Nephron progenitor cell (in vitro differentiated cells): ENCODE data around the gene FAM76A.

Experiments
- DNase-seq: peaks from one replicate; pipeline ENCODE4 v3.0.0; 2021
- H3K27ac Mint-ChIP-seq: 2 replicates; pipeline ENCODE4 v1.8.0; 2021; ENCODE audit warnings: mild to moderate bottlenecking, moderate library complexity, mixed read lengths
- H3K27me3 Mint-ChIP-seq: 2 replicates; pipeline ENCODE4 v1.8.0; 2021; ENCODE audit warnings: mild to moderate bottlenecking, low read depth, mixed read lengths; ENCODE audit not compliant: poor library complexity
- H3K36me3 Mint-ChIP-seq: 2 replicates; pipeline ENCODE4 v1.8.0; 2021; ENCODE audit warnings: low read depth, mixed read lengths
- H3K4me1 Mint-ChIP-seq: 2 replicates; pipeline ENCODE4 v1.8.0; 2021; ENCODE audit warnings: mixed read lengths
- H3K4me3 Mint-ChIP-seq: 2 replicates; pipeline ENCODE4 v1.8.0; 2021; ENCODE audit warnings: mild to moderate bottlenecking, moderate library complexity, mixed read lengths
- H3K9me3 Mint-ChIP-seq: 2 replicates; pipeline ENCODE4 v1.8.0; 2021; ENCODE audit warnings: mild to moderate bottlenecking, moderate library complexity, mixed read lengths
- TF ChIP-seq, protein P1 (sequence below): fragments of 200-600 bp; sonication (generic); IDR thresholded peaks from 2 replicates; pipeline ENCODE4 v1.5.0; 2021; ENCODE audit warnings: antibody characterized with exemption

Gene FAM76A

DNA sequence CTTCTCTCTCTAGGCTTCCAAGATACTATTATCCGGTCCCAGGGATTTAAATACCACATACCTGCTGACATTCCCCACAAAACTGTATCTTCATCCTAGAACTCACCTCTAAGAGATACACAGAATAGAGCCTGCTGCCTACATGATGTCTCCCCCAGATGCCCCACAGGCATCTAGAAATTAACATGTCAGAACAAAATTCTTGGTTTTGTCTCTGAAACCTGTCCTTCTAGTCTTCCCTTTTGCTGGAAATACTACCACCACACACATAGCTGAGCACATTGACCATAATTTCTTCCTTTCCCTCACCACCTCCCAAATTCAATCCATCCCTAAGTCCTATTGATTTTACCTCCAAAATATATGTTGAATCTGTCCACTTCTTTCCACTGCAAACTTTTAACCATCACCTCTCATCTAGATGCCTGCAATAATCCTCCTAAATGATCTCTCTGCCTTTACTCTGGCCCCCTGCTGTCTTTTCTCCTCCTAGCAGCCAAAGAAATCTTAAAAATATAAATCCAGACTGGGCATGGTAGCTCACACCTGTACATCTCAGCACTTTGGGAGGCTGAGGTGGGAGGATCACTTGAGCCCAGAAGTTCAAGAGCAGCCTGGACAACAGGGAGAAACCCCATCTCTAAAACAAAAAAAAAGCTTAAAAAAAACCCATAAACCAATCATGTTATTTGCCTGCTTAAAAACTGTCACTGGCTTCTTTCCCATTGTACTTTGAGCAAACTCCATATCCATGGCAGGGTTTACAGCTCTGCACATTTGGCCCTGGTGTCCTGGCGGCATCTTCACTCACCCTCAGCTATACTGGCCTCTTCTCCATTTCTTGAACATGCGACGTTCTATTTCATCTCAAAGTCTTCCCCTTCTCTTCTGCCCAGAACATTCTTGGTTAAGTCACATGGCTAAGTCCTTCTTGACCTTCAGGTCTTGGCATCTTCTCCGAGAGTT lies 6.2 kb upstream of the FAM76A start:
- Mint-ChIP-seq H3K27me3 (peaks cover 25% of the 10 kb centered on the region), H3K27ac (no peak overlapping the region), H3K9me3 (peaks cover 16% of the 10 kb centered on the region), H3K4me1 (peaks cover 8% of the 10 kb centered on the region), H3K4me3 (no peak overlapping the region), H3K36me3 (peaks cover 6% of the 10 kb centered on the region)
- no peak for DNase-seq
- TF ChIP-seq, protein P1, sequence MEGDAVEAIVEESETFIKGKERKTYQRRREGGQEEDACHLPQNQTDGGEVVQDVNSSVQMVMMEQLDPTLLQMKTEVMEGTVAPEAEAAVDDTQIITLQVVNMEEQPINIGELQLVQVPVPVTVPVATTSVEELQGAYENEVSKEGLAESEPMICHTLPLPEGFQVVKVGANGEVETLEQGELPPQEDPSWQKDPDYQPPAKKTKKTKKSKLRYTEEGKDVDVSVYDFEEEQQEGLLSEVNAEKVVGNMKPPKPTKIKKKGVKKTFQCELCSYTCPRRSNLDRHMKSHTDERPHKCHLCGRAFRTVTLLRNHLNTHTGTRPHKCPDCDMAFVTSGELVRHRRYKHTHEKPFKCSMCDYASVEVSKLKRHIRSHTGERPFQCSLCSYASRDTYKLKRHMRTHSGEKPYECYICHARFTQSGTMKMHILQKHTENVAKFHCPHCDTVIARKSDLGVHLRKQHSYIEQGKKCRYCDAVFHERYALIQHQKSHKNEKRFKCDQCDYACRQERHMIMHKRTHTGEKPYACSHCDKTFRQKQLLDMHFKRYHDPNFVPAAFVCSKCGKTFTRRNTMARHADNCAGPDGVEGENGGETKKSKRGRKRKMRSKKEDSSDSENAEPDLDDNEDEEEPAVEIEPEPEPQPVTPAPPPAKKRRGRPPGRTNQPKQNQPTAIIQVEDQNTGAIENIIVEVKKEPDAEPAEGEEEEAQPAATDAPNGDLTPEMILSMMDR, result no peak

- Mint-ChIP-seq H3K36me3 (peaks cover 12% of the 10 kb centered on the region), H3K27ac (peak overlapping the region; percentile 99), H3K4me1 (peaks cover 15% of the 10 kb centered on the region), H3K27me3 (peaks cover 7% of the 10 kb centered on the region), H3K9me3 (peaks cover 4% of the 10 kb centered on the region), H3K4me3 (peak overlapping the region; percentile 54)
- peak; percentile 12 for DNase-seq
- TF ChIP-seq, protein P1, result no peak
Measured at GRCh38 chr1:27724961-27725373, 794 bp upstream of the FAM76A start.

GRCh38 chr1:27726173-27727044 lies 648 bp downstream of the FAM76A start:
- peak; percentile 66 for DNase-seq
- Mint-ChIP-seq H3K4me1 (peaks cover 15% of the 10 kb centered on the region), H3K27me3 (peaks cover 5% of the 10 kb centered on the region), H3K27ac (peak overlapping the region; percentile 25), H3K4me3 (peak overlapping the region; percentile 88), H3K9me3 (peaks cover 4% of the 10 kb centered on the region), H3K36me3 (peaks cover 18% of the 10 kb centered on the region)
- TF ChIP-seq, protein P1, result no peak

DNA sequence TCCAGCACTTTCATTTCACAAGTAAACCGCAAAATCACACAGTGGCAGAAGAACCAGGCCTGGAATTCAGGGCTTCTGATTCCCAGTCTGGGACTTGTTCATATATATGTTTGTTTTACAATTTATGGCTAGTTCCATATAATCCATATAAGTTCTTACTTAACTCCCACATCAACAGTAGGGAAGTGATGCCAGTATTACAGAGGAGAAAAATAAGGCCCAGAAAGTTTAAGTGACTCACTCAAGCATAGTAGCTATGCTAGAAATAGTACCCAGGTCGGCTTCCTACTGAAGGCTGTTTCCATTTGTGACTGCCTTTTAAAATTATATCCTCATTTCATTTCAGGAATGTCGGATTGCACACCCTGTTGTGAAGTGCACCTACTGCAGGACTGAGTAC lies 1.4 kb downstream of the FAM76A start:
- Mint-ChIP-seq H3K27me3 (peaks cover 5% of the 10 kb centered on the region), H3K27ac (no peak overlapping the region), H3K36me3 (peaks cover 18% of the 10 kb centered on the region), H3K9me3 (peaks cover 4% of the 10 kb centered on the region), H3K4me1 (peaks cover 15% of the 10 kb centered on the region), H3K4me3 (peak overlapping the region; percentile 88)
- TF ChIP-seq, protein P1, result no peak
- no peak for DNase-seq

DNA sequence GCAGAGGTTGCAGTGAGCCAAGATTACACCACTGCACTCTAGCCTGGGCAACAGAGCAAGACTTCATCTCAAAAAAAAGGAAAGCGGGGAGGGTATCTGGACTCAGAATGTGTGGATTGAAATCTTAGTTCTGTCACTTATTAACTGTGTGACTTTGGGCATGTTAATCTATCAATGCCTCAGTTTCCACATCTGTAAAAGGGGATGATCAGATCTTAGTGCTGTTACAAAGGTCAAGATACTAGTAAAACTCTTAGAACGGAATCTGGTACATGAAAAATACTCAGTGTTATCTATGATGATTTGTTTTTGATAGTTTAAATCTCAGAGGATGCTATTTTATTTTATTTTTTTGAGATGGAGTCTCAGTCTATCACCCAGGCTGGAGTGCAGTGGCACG lies 10.5 kb downstream of the FAM76A start:
- no peaks in the 10 kb centered on the region for H3K27me3 Mint-ChIP-seq
- no peak overlapping the region for H3K27ac Mint-ChIP-seq
- H3K4me3 Mint-ChIP-seq, result no peak overlapping the region
- peaks cover 60% of the 10 kb centered on the region for H3K36me3 Mint-ChIP-seq
- no peaks in the 10 kb centered on the region for H3K4me1 Mint-ChIP-seq
- H3K9me3 Mint-ChIP-seq, result no peaks in the 10 kb centered on the region
- TF ChIP-seq, protein P1, result no peak
- no peak for DNase-seq
